Activated effector memory CD4-positive, alpha-beta T cell treated with anti-CD3 and anti-CD28 coated beads, Interleukin-2, amount 50 U/mL, for 16 hours (primary cell): Measurements from ENCODE around the gene TAF11L7.
"Not testable (repeated sequence)": the region's sequence is repeated elsewhere in the genome, so short reads cannot be mapped to it uniquely, and the experiment has no call there.

Experiments
- DNase-seq: peaks from one replicate; pipeline ENCODE4 v3.0.0-alpha.2; 2020

The TAF11L7 gene

GRCh38 chr5:17585658-17586057 is at the start of gene TAF11L7:
TAF11L7 (minus strand) TSS chr5:17585758.
- not testable (repeated sequence) for DNase-seq

- DNase-seq: no peak
Measured at GRCh38 chr5:17634160-17634559, 48.6 kb upstream of the TAF11L7 start, which contains the start of gene TAF11L14. TAF11L14 (plus strand) TSS chr5:17634460.

- not testable (repeated sequence) for DNase-seq
Measured at GRCh38 chr5:17631788-17632187, 46.2 kb upstream of the TAF11L7 start, which contains the start of gene TAF11L13. TAF11L13 (plus strand) TSS chr5:17632088.

- no peak for DNase-seq
Measured at GRCh38 chr5:17625686-17626085, 40.1 kb upstream of the TAF11L7 start.

- DNase-seq: no peak
Measured at GRCh38 chr5:17620627-17621026, 35.1 kb upstream of the TAF11L7 start.

GRCh38 chr5:17619354-17619753 is 33.8 kb upstream of the TAF11L7 start:
- DNase-seq: no peak

DNA sequence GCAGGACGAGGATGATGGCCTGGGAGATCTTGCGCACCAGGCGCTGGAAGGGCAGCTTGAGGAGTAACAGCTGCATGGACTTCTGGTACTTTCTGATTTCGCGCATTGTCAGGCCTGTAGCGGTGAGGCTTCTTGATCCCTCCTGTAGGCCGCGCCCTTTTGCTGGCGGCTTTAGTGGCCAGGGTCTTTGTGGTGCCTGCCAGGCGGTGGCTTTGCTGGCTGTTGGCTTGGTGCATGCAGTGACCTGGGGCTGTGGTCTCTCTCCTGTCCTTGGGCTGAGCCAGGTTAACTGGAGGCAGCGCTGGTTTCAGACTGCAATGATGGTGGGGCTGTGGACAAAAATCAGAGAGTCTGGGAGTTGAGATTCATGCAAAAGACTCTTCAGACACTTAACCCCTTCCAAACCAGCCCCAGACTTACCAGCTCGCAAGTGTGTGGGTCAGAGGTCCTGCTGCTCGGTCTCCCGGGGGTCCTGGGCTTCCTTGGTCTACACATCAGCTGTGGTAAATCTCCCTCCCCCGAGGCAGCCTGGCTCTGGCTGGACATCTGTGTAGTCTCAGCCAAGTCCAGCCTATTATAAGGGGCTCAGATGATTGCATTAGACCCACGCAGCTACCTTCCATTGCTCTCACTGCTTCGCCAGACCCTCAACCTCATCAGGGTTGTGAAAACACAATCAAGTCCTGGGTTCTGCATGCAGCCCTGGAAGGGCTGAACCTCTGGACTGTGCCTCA is 29.5 kb upstream of the TAF11L7 start:
- no peak for DNase-seq

DNA sequence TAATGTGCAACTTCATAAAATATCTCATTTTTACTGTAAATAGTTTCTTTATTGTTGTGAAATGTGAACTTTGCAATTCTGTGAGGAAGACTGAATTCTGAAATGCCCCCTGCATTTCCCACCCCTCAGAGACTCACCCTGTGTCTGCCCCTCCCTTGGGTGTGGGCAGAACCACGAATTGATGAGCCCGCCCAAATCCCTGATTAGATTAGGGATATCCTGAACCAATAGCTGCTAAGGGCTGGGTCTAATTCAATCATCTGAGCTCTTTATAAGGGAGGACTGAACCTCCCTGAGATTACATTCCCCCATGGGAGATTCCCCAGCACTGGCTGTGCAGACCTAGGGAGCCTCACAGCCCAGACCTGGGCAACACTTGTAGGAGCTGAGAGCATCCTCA is 24.5 kb upstream of the TAF11L7 start, which contains the start of gene TAF11L12:
TSS of gene TAF11L12 (plus strand) at position 301 of the 400 bp plus-strand sequence.
- DNase-seq: not testable (repeated sequence)

- not testable (repeated sequence) for DNase-seq
Measured at GRCh38 chr5:17607461-17607860, 21.9 kb upstream of the TAF11L7 start.

GRCh38 chr5:17604951-17605350 is 19.4 kb upstream of the TAF11L7 start:
- no peak for DNase-seq

- not testable (repeated sequence) for DNase-seq
Measured at GRCh38 chr5:17603880-17604279, 18.3 kb upstream of the TAF11L7 start, which contains the start of gene TAF11L11. TAF11L11 (plus strand) TSS chr5:17604183.

GRCh38 chr5:17597728-17598127 is 12.2 kb upstream of the TAF11L7 start, which contains the start of gene TAF11L10:
TAF11L10 (minus strand) TSS chr5:17597828.
- not testable (repeated sequence) for DNase-seq

GRCh38 chr5:17594255-17594654 is 8.7 kb upstream of the TAF11L7 start, which contains the start of gene TAF11L9:
TAF11L9 (minus strand) TSS chr5:17594394.
- DNase-seq: not testable (repeated sequence)

DNA sequence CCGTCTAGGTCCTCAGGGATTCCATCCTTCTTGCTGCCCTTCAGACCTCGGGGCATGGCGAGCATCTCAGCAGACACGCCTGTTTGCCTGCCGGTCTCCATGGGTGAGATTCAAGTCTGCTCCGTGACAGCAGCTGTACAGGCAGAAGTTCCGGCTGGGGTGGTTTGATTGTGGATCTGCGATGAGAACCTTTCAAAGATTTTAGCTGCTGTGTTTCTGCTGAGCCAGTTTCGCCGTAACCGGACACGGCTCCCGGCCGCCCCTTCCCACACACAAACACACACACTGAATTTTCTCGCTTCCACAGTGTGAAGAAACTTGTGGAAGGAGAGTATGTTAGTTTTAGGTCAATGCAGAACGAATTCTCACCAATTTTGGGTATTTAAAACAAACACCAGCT is 5.3 kb upstream of the TAF11L7 start, which contains the start of gene TAF11L8:
TSS of gene TAF11L8 (minus strand) at position 101 of the 400 bp plus-strand sequence.
- DNase-seq: not testable (repeated sequence)
